ENCODE data around the gene HSPBP1.

The HSPBP1 gene

DNA sequence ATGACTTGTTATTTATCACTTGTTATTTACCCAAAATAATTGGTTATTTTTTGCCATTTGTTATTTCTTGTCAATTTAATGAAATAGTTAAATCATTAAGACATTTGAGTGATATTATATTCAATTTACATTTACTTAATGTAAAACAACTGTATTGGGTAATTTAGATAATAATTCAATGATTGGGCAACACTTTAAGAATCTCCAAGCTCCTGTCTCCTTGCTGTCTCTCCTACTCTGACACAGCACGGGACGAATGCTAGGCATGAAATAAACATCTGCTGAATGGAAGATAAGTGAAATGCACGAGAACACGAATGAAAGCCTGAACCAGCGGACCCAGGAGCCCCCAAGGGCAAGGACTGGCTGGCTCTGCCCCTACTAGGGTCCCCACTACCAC, 15.4 kb downstream of the HSPBP1 start:
- TF ChIP-seq CTCF (IDR thresholded peaks at IDR 0.05; ENCODE audit: low read depth, low read length) = no peak
- no peak for DNase-seq (ENCODE audit: extremely low read depth, low read depth)

GRCh38 chr19:55262359-55262758, 17.6 kb downstream of the HSPBP1 start:
- TF ChIP-seq CTCF (IDR thresholded peaks at IDR 0.05; ENCODE audit: low read depth, low read length) = no peak
- DNase-seq (ENCODE audit: extremely low read depth, low read depth) = no peak

GRCh38 chr19:55261671-55262126, 18.2 kb downstream of the HSPBP1 start:
- TF ChIP-seq CTCF (IDR thresholded peaks at IDR 0.05; ENCODE audit: low read depth, low read length) = no peak

GRCh38 chr19:55259540-55260210, 20.2 kb downstream of the HSPBP1 start:
- DNase-seq (ENCODE audit: extremely low read depth, low read depth) = no peak
- no peak for TF ChIP-seq CTCF (IDR thresholded peaks at IDR 0.05; ENCODE audit: low read depth, low read length)

More at GRCh38 chr19:55261671-55262126, 18.2 kb downstream of the HSPBP1 start:
- no peak for DNase-seq (ENCODE audit: extremely low read depth, low read depth)

DNA sequence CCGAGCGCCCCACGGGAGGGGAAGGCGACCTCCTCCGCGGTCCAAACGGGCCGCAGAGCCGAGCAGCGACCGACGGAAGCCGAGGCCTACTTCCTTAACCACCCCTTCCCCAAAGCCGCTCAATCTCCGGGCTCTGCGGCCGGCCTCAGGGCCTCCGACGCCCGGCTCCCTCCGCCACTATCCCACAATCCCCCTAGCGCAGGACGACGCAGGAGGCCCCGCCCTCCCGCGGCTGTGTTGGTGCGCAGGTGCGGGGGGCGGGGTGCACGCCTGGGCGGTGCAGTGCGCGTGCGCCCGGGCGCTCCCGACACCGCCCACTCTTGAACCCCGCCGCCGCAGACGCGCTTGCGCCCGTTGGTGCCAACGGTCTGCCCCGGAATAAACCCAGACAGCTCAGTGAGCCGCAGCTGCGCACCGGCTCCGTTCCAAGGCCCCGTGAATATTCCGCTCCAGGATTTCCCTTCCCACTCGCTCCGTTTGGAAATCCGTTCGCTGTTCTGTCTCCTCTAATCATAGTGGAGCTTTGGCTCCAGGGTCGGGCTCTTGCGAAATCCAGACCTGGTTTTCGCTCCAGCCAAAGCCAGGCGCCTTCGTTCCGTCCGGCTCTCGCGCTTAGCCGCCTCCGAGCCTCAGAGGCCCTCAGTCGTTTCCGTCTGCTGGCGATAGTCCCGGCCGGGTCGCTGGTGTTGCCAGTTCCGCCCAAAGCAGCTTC, 20.9 kb downstream of the HSPBP1 start, which contains the start of gene PPP6R1:
Gene PPP6R1, minus strand, starts transcription at position 190 of the 712 bp plus-strand sequence. CDS start 11,914 bp downstream, outside the sequence.
- peak; percentile 99 for DNase-seq (ENCODE audit: extremely low read depth, low read depth)
- TF ChIP-seq CTCF (IDR thresholded peaks at IDR 0.05; ENCODE audit: low read depth, low read length) = no peak; the same call in 1 of the 2 replicates

- TF ChIP-seq CTCF (IDR thresholded peaks at IDR 0.05; ENCODE audit: low read depth, low read length) = no peak
- DNase-seq (ENCODE audit: extremely low read depth, low read depth) = no peak
Measured at GRCh38 chr19:55258476-55258827, 21.5 kb downstream of the HSPBP1 start.

All from AG09319 (cell line).